HG03571 (cell line): Measurements from ENCODE around the gene SLC35B1.

Experiments
- ATAC-seq: cut with Tn5 transposase; IDR thresholded peaks from one replicate; pipeline ENCODE4 v1.9.1; 2021; ENCODE audit not compliant: unreplicated experiment

SLC35B1 gene

GRCh38 chr17:49700960-49701359 lies 6.8 kb downstream of the SLC35B1 start:
- no peak for ATAC-seq

- no peak for ATAC-seq
These were observed 7.7 kb downstream of the SLC35B1 start for GRCh38 chr17:49699966-49700575.

- no peak for ATAC-seq
These were observed 9.8 kb downstream of the SLC35B1 start for GRCh38 chr17:49698005-49698404.

GRCh38 chr17:49696233-49696761 lies 11.5 kb downstream of the SLC35B1 start:
- no peak for ATAC-seq

GRCh38 chr17:49695698-49696232 lies 12.0 kb downstream of the SLC35B1 start:
- no peak for ATAC-seq

GRCh38 chr17:49694847-49695697 lies 12.7 kb downstream of the SLC35B1 start:
- no peak for ATAC-seq

GRCh38 chr17:49692751-49693150 lies 15.0 kb downstream of the SLC35B1 start:
- ATAC-seq = no peak

- no peak for ATAC-seq
These were observed 16.0 kb downstream of the SLC35B1 start for GRCh38 chr17:49691677-49692191.

- no peak for ATAC-seq
These were observed 16.6 kb downstream of the SLC35B1 start for GRCh38 chr17:49691086-49691676.

- no peak for ATAC-seq
These were observed 17.5 kb downstream of the SLC35B1 start for GRCh38 chr17:49690256-49690655.

- no peak for ATAC-seq
These were observed 18.9 kb downstream of the SLC35B1 start for GRCh38 chr17:49688848-49689247.

GRCh38 chr17:49687878-49688491 lies 19.8 kb downstream of the SLC35B1 start:
- ATAC-seq = no peak

GRCh38 chr17:49681106-49681979 lies 26.4 kb downstream of the SLC35B1 start:
- ATAC-seq = no peak

- ATAC-seq = no peak
These were observed 27.4 kb downstream of the SLC35B1 start for GRCh38 chr17:49680314-49680713.

- peak; percentile 70 for ATAC-seq
These were observed 29.6 kb downstream of the SLC35B1 start, which contains the start of gene SPOP for GRCh38 chr17:49677933-49678847. SPOP (minus strand) TSS chr17:49678097; CDS start chr17:49622810, 55,287 bp downstream.

GRCh38 chr17:49677134-49677932 lies 30.4 kb downstream of the SLC35B1 start:
- peak; percentile 35 for ATAC-seq

- peak; percentile 66 for ATAC-seq
These were observed 31.4 kb downstream of the SLC35B1 start for GRCh38 chr17:49676276-49676868.
